Measurements from ENCODE around the gene C14orf93.

GRCh38 chr14:22979748-22980392, 30.1 kb downstream of the C14orf93 start:
- no peak for TF ChIP-seq POLR2AphosphoS5 (IDR thresholded peaks at IDR 0.05; ENCODE audit: low read depth, low read length)
- TF ChIP-seq REST (IDR thresholded peaks at IDR 0.05; ENCODE audit: insufficient read depth in 1 of 2, low read depth in 2 of 2, low read length in 2 of 2) = no peak

Measured in PFSK-1 (cell line).